K562 (cell line): ENCODE results near the gene ZNF106. TPM values are rescaled to one million over a fixed set of nuclear protein-coding genes. Genes with fewer than 3 reads are reported as not detected.

Experiments used
- ATAC-seq: fragments of 200-7000 bp; cut with Tn5 transposase; 3 replicates; pipeline ENCODE4 v1.9.1; 2020; ENCODE audit warnings: moderate library complexity
- BruUV-seq: library from RNA; stranded (reverse); fragments of 400-500 nt; replicated peaks from 2 replicates; lab custom pipeline; 2021; lab: Mats Ljungman, UMichigan
- CTCF ChIA-PET: fragments of 300-600 bp; formaldehyde crosslinking; extraction: SDS; loops from one replicate; lab custom pipeline; 2021; ENCODE audit warnings: low intra/inter-chr PET ratio; lab: Yijun Ruan, JAX
- POLR2A ChIA-PET: fragments of 300-600, 350-650 bp; sonication (Branson Sonifier 250); formaldehyde crosslinking; extraction: SDS; loops from one replicate; lab custom pipeline; 2021; ENCODE audit warnings: antibody characterized with exemption, inconsistent platforms; lab: Yijun Ruan, JAX
- DNase-seq, 4 experiments: peaks; one replicate each; pipeline versions ENCODE4 v3.0.0 to v3.0.0-alpha.2; 2011 to 2018; ENCODE audit warnings: low spot score in 3 of 4, mixed read lengths in 3 of 4; ENCODE audit errors: extremely low read depth in 1 of 4
- FAIRE-seq: peaks from 2 replicates; lab custom pipeline; 2011; peaks lifted over from hg19 to GRCh38; lab: Jason Lieb, UNC
- H2AFZ ChIP-seq: 2 replicates; pipeline ENCODE4 v1.6.0; 2011; ENCODE audit warnings: low read depth, low read length, control low read depth, inconsistent platforms
- H3K27ac ChIP-seq: fragments of 200-600 bp; 3 replicates; pipeline ENCODE4 v1.8.0; 2011; ENCODE audit warnings: low read depth, mild to moderate bottlenecking, control low read depth, inconsistent platforms, low read length, moderate library complexity, mixed read lengths; ENCODE audit errors: extremely low read depth
- H3K27me3 ChIP-seq, 2 experiments: fragments of 300-600 bp in 1 of 2; 2 replicates in 1 of 2; 3 replicates in 1 of 2; pipeline versions ENCODE4 v1.6.0 to v1.8.0; 2011; ENCODE audit warnings: inconsistent platforms in 2 of 2, low read length in 2 of 2, mild to moderate bottlenecking in 1 of 2, mixed read lengths in 1 of 2, moderate library complexity in 1 of 2; ENCODE audit not compliant: control insufficient read depth in 2 of 2, insufficient read depth in 2 of 2
- H3K36me3 ChIP-seq: fragments of 300-600 bp; 3 replicates; pipeline ENCODE4 v1.8.0; 2011; ENCODE audit warnings: mild to moderate bottlenecking, low read length, inconsistent platforms; ENCODE audit not compliant: control insufficient read depth, insufficient read depth
- H3K4me1 ChIP-seq, 2 experiments: fragments of 200-600 bp in 1 of 2; replicated peaks in 1 of 2; 2 replicates in 1 of 2; 3 replicates in 1 of 2; pipeline versions ENCODE4 v1.5.1 to v1.8.0; 2011; ENCODE audit warnings: inconsistent platforms in 2 of 2, low read length in 2 of 2, mild to moderate bottlenecking in 1 of 2, mixed read lengths in 1 of 2, moderate library complexity in 1 of 2; ENCODE audit not compliant: control insufficient read depth in 2 of 2, insufficient read depth in 2 of 2
- H3K4me2 ChIP-seq: 2 replicates; pipeline ENCODE4 v1.6.1; 2011; ENCODE audit warnings: low read length, control low read depth, inconsistent platforms, mixed read lengths; ENCODE audit not compliant: insufficient read depth
- H3K4me3 ChIP-seq: fragments of 200-600 bp; sonication (generic), shearing (Covaris generic); 2 replicates; pipeline ENCODE4 v1.5.1; 2016; ENCODE audit warnings: control low read depth, inconsistent platforms
- H3K79me2 ChIP-seq: fragments of 200-600 bp; 3 replicates; pipeline ENCODE4 v1.8.0; 2011; ENCODE audit warnings: low read length, inconsistent platforms; ENCODE audit not compliant: control insufficient read depth, insufficient read depth
- H3K9ac ChIP-seq, 2 experiments: 2 replicates each; pipeline versions ENCODE4 v1.6.0 to v1.6.1; 2011; ENCODE audit warnings: low read depth in 2 of 2, low read length in 2 of 2, control low read depth in 1 of 2, inconsistent platforms in 1 of 2, mild to moderate bottlenecking in 1 of 2, mixed read lengths in 1 of 2; ENCODE audit not compliant: insufficient read depth in 1 of 2
- H3K9me1 ChIP-seq: one replicate; pipeline ENCODE4 v1.6.0; 2011; ENCODE audit warnings: inconsistent platforms, mild to moderate bottlenecking, low read length, moderate library complexity; ENCODE audit not compliant: control insufficient read depth, insufficient read depth
- H3K9me3 ChIP-seq: replicated peaks from 2 replicates; pipeline ENCODE4 v1.5.1; 2011; ENCODE audit warnings: low read depth, low read length, inconsistent platforms; ENCODE audit not compliant: control insufficient read depth, insufficient read depth
- H4K20me1 ChIP-seq: replicated peaks from 2 replicates; pipeline ENCODE4 v1.6.1; 2011; ENCODE audit warnings: low read length, inconsistent platforms, mixed read lengths; ENCODE audit not compliant: control insufficient read depth, insufficient read depth
- ATF6 ChIP-seq: sonication (generic); formaldehyde crosslinking; IDR thresholded peaks from 2 replicates; pipeline ENCODE4 v1.4.0; 2020; ENCODE audit warnings: mild to moderate bottlenecking, missing genetic modification reagents
- BRCA1 ChIP-seq, 2 experiments: fragments of 450-650 bp in 1 of 2; sonication (generic) in 1 of 2; formaldehyde crosslinking in 1 of 2; IDR thresholded peaks; 2 replicates each; pipeline versions ENCODE4 v1.5.0 to v1.6.1; 2017 to 2020; ENCODE audit warnings: mild to moderate bottlenecking in 1 of 2, missing genetic modification reagents in 1 of 2
- MTA2 ChIP-seq: fragments of 450-650 bp; IDR thresholded peaks from 2 replicates; pipeline ENCODE4 v1.6.1; 2016; ENCODE audit warnings: low read depth
- RBM14 ChIP-seq: fragments of 200-400 bp; formaldehyde crosslinking; IDR thresholded peaks from 2 replicates; pipeline ENCODE4 v1.6.1; 2018; ENCODE audit warnings: low read depth, mild to moderate bottlenecking, low read length, moderate library complexity, borderline replicate concordance; ENCODE audit not compliant: insufficient read depth
- SFPQ ChIP-seq: fragments of 200-400 bp; formaldehyde crosslinking; IDR thresholded peaks from 2 replicates; pipeline ENCODE4 v1.6.1; 2017; ENCODE audit warnings: mild to moderate bottlenecking, low read depth, low read length, moderate library complexity
- SIN3B ChIP-seq: fragments of 450-650 bp; IDR thresholded peaks from 2 replicates; pipeline ENCODE4 v1.6.1; 2017; ENCODE audit warnings: low read depth, mild to moderate bottlenecking, moderate library complexity
- ZBTB1 ChIP-seq: sonication (generic); formaldehyde crosslinking; IDR thresholded peaks from 2 replicates; pipeline ENCODE4 v1.8.1; 2023; ENCODE audit warnings: missing genetic modification reagents, low read depth, mild to moderate bottlenecking, borderline replicate concordance
- ZFP36 ChIP-seq: fragments of 150-350 bp; IDR thresholded peaks from 2 replicates; pipeline ENCODE4 v1.6.1; 2018; ENCODE audit warnings: low read length, low read depth; ENCODE audit not compliant: partially characterized antibody
- ZNF12 ChIP-seq: sonication (generic); formaldehyde crosslinking; IDR thresholded peaks from 2 replicates; pipeline ENCODE4 v1.4.0; 2020; ENCODE audit warnings: mild to moderate bottlenecking, missing genetic modification reagents
- ZNF699 ChIP-seq: fragments of 250-450 bp; sonication (Bioruptor Pico); IDR thresholded peaks from 2 replicates; pipeline ENCODE4 v1.8.0; 2021; ENCODE audit warnings: mild to moderate bottlenecking, moderate library complexity; ENCODE audit not compliant: insufficient replicate concordance
- ZNF830 ChIP-seq: fragments of 250-450 bp; sonication (Bioruptor Pico); IDR thresholded peaks from 2 replicates; pipeline ENCODE4 v1.5.0; 2021; ENCODE audit warnings: mild to moderate bottlenecking
- WGBS: fragments of 100-300 bp; shearing (Covaris generic); methylation state at CpG from one replicate; pipeline ENCODE4 v1.1.6; 2016; ENCODE audit warnings: low coverage, mixed read lengths; ENCODE audit not compliant: insufficient coverage; ENCODE audit errors: missing lambda C conversion rate; 5-methylcytosine and 5-hydroxymethylcytosine counted together
- in situ Hi-C: fragments of 300-500 bp; cut with MboI; formaldehyde crosslinking; loops from 4 replicates; pipeline ENCODE4 v1.15.0; 2018; ENCODE audit warnings: inconsistent platforms, mixed read lengths
- intact Hi-C: fragments of 100-400 bp; cut with micrococcal nuclease; formaldehyde crosslinking; loops from 2 replicates; pipeline ENCODE4 v1.14.2; 2022
- polyA plus RNA-seq, 8 experiments: library from polyadenylated mRNA; depleted of rRNA in 4 of 8; stranded (reverse) in 5 of 8; unstranded in 3 of 8; fragments of >200 nt; fragmentation: Nextera tagmentation in 2 of 8; fragmentation: Illumina TruSeq in 1 of 8; extraction: Ambion mirVana in 2 of 8; extraction: Trizol in 1 of 8; gene quantifications; 2 replicates each; pipeline versions ENCODE4 v1.2.1 to v1.2.3, GENCODE V29; 2011 to 2014; ENCODE audit warnings: inconsistent platforms in 1 of 8, missing spikeins in 1 of 8
- total RNA-seq, 7 experiments: library from RNA; depleted of rRNA in 6 of 7; stranded (reverse); fragments of >200 nt in 6 of 7; fragmentation: Illumina TruSeq in 2 of 7; extraction: Trizol in 2 of 7; gene quantifications; 2 replicates each; pipeline versions ENCODE4 v1.2.1 to v1.2.3, GENCODE V29; 2011 to 2021; ENCODE audit warnings: low replicate concordance in 1 of 7

ZNF106 gene
- total and polyA plus RNA-seq, 9 of the 15 experiments (the other 6 are each of a cell fraction or from before 2014, with no cell fraction given), result 14.4 to 55.3 (median 33.7) TPM

- Histone ChIP-seq H2AFZ (no peak overlapping the region), H3K79me2 (peaks cover 78% of the 10 kb centered on the region), H4K20me1 (no peaks in the 10 kb centered on the region), H3K4me2 (no peak overlapping the region), H3K4me1 (peaks cover 5 to 28% of the 10 kb centered on the region in 2 experiments), H3K27ac (no peak overlapping the region), H3K36me3 (peaks cover 25% of the 10 kb centered on the region), H3K9ac (no peak overlapping the region), H3K4me3 (no peak overlapping the region), H3K27me3 (no peaks in the 10 kb centered on the region), H3K9me1 (no peaks in the 10 kb centered on the region), H3K9me3 (no peaks in the 10 kb centered on the region)
- BruUV-seq, result no TSS peak
- TF ChIP-seq RBM14 (no peak), ZNF699 (CRISPR knock-in tag) (no peak)
- ATAC-seq (no peak), FAIRE-seq (no peak), DNase-seq (no peak)
- POLR2A ChIA-PET, result interaction anchor here (1.3 kb wide), 1 partner anchor 10 kb away, joined by 3 read pairs; no protein-coding TSS in a partner anchor
- CTCF ChIA-PET, result no interaction called here
- WGBS, result 60% methylated on average over 4 of the region's 4 CpGs
- in situ Hi-C loops (no loop called here), intact Hi-C loops (loop anchor here (10.0 kb wide), 1 partner anchor 77 kb away; no protein-coding TSS in a partner anchor)
Observed at GRCh38 chr15:42507514-42507913, 16.6 kb upstream of the ZNF106 start.

GRCh38 chr15:42504631-42505030 is 13.7 kb upstream of the ZNF106 start:
- no peak overlapping the region for H3K4me3 ChIP-seq
- H3K9me3 ChIP-seq, result no peaks in the 10 kb centered on the region
- no peak for FAIRE-seq
- peak overlapping the region; percentile 49; the same call in 1 of the 3 replicates for H3K27ac ChIP-seq
- H3K27me3 ChIP-seq, result no peaks in the 10 kb centered on the region
- no peak overlapping the region for H2AFZ ChIP-seq
- H3K4me1 ChIP-seq, result peaks cover 22 to 29% of the 10 kb centered on the region in 2 experiments
- 62% methylated on average over 3 of the region's 3 CpGs for WGBS
- peaks cover 12% of the 10 kb centered on the region for H3K36me3 ChIP-seq
- in situ Hi-C loops, result no loop called here
- DNase-seq, result no peak
- intact Hi-C loops, result loop anchor here (10.0 kb wide), 1 partner anchor 80 kb away; no protein-coding TSS in a partner anchor
- H4K20me1 ChIP-seq, result no peaks in the 10 kb centered on the region
- ChIA-PET CTCF (no interaction called here), POLR2A (interaction anchor here (0.7 to 3.1 kb wide), 5 partner anchors 9 to 47 kb away, joined by 3 to 13 read pairs (median 5); partner anchors contain the start of genes SNAP23 and ZNF106)
- no peak for ATAC-seq
- no peak overlapping the region for H3K9ac ChIP-seq
- H3K9me1 ChIP-seq, result no peaks in the 10 kb centered on the region
- BruUV-seq, result no TSS peak
- no peak overlapping the region for H3K4me2 ChIP-seq
- peaks cover 80% of the 10 kb centered on the region for H3K79me2 ChIP-seq
- TF ChIP-seq ZBTB1 (CRISPR knock-in tag) (no peak), SIN3B (no peak), BRCA1 (IDR thresholded peaks at IDR 0.05) (no peak), BRCA1 (CRISPR knock-in tag; IDR thresholded peaks at IDR 0.05) (no peak), SFPQ (no peak), ZNF830 (CRISPR knock-in tag) (no peak), ZFP36 (no peak), ATF6 (no peak), ZNF12 (CRISPR knock-in tag) (no peak), MTA2 (no peak)
